GM12878 (cell line): ENCODE results near the gene KLF11.

Experiments used
- CHD1 ChIP-seq: IDR thresholded peaks from 2 replicates; pipeline ENCODE4 v1.6.1; 2012; ENCODE audit warnings: low read depth, low read length, improper control_type of control experiment
- CTCF ChIP-seq, 3 experiments: IDR thresholded peaks in 2 of 3; conservative IDR thresholded peaks in 1 of 3; 2 replicates each; pipeline ENCODE4 v1.5.1; 2011; ENCODE audit warnings: low read depth in 3 of 3, low read length in 3 of 3, mild to moderate bottlenecking in 3 of 3, control low read depth in 2 of 3, moderate library complexity in 2 of 3, inconsistent platforms in 1 of 3, mixed read lengths in 1 of 3; ENCODE audit not compliant: control insufficient read depth in 2 of 3, insufficient read depth in 1 of 3; ENCODE audit errors: extremely low read depth in 1 of 3
- FOXM1 ChIP-seq: IDR thresholded peaks from 2 replicates; pipeline ENCODE4 v1.6.1; 2012; ENCODE audit warnings: low read depth, mild to moderate bottlenecking, inconsistent platforms, low read length, moderate library complexity
- GABPA ChIP-seq: IDR thresholded peaks from 2 replicates; pipeline ENCODE4 v1.6.1; 2014; ENCODE audit warnings: antibody characterized with exemption, low read depth, mild to moderate bottlenecking, inconsistent platforms
- HDAC2 ChIP-seq: fragments of 200-600 bp; sonication (generic); IDR thresholded peaks from 2 replicates; pipeline ENCODE4 v1.6.1; 2017
- POLR2AphosphoS5 ChIP-seq: IDR thresholded peaks from 2 replicates; pipeline ENCODE4 v1.6.1; 2011; ENCODE audit warnings: mild to moderate bottlenecking, low read length, inconsistent platforms
- RAD21 ChIP-seq: IDR thresholded peaks from 2 replicates; pipeline ENCODE4 v1.6.1; 2011; ENCODE audit warnings: mild to moderate bottlenecking, low read depth, low read length, moderate library complexity; ENCODE audit not compliant: insufficient read depth
- RFX5 ChIP-seq: IDR thresholded peaks from 2 replicates; pipeline ENCODE4 v1.6.1; 2011; ENCODE audit warnings: low read depth, low read length, improper control_type of control experiment
- SMARCA5 ChIP-seq: fragments of 450-650 bp; IDR thresholded peaks from 2 replicates; pipeline ENCODE4 v1.6.1; 2017; ENCODE audit warnings: mild to moderate bottlenecking
- SUPT20H ChIP-seq: IDR thresholded peaks from 2 replicates; pipeline ENCODE4 v1.6.1; 2011; ENCODE audit warnings: low read depth, mild to moderate bottlenecking, low read length, moderate library complexity, borderline replicate concordance; ENCODE audit not compliant: control insufficient read depth
- TF ChIP-seq, protein P1 (sequence below): IDR thresholded peaks from 2 replicates; pipeline ENCODE4 v1.6.1; 2012; ENCODE audit warnings: low read depth, low read length, improper control_type of control experiment
- TF ChIP-seq, protein P2 (sequence below): IDR thresholded peaks from 2 replicates; pipeline ENCODE4 v1.6.1; 2011; ENCODE audit warnings: mild to moderate bottlenecking, low read depth, low read length, moderate library complexity; ENCODE audit not compliant: insufficient replicate concordance

DNA sequence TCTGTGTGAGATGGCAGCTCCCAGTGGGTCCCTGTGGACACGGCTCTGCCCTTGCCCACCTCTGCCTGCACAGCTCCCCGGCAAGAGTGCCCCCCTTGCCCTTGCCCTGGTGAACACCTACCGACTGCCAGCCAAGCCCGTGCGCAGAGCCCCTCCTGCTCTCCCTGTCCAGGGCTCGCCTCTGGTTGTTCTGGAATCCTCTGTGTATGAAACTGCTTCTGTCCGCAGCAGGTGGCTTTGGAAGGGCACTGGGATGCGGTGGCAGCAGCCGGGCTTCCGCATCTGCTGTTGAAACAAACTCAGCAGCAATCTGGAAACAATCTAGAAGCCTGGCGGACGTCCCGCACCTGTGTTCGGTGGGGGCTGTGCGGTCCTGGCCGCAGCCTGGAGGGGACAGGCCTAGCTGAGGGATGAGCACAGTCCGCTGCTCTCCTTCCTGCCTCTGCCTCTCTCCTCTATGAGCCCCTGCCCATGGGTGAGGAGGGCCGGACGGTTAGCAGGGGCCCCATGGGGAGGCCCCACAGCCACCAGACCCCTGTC is 34.0 kb upstream of the KLF11 start:
- TF ChIP-seq POLR2AphosphoS5 (no peak), FOXM1 (no peak), SMARCA5 (no peak), RFX5 (no peak), CHD1 (no peak), GABPA (no peak), SUPT20H (no peak), CTCF (IDR thresholded peaks at IDR 0.05 in 2 of 3, conservative IDR thresholded peaks at IDR 0.05 in 1 of 3; ENCODE audit: control insufficient read depth in 2 of 3, extremely low read depth in 1 of 3, insufficient read depth in 1 of 3, low read depth in 3 of 3, low read length in 3 of 3) (no peak), RAD21 (no peak), HDAC2 (no peak)
- TF ChIP-seq, protein P1, sequence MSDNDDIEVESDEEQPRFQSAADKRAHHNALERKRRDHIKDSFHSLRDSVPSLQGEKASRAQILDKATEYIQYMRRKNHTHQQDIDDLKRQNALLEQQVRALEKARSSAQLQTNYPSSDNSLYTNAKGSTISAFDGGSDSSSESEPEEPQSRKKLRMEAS = no peak
- TF ChIP-seq, protein P2, sequence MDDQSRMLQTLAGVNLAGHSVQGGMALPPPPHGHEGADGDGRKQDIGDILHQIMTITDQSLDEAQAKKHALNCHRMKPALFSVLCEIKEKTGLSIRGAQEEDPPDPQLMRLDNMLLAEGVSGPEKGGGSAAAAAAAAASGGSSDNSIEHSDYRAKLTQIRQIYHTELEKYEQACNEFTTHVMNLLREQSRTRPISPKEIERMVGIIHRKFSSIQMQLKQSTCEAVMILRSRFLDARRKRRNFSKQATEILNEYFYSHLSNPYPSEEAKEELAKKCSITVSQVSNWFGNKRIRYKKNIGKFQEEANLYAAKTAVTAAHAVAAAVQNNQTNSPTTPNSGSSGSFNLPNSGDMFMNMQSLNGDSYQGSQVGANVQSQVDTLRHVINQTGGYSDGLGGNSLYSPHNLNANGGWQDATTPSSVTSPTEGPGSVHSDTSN = no peak
